NCI-H524 treated with DMSO at 0.1 percent for 48 hours (cell line): Measurements from ENCODE around the gene KIF12.

Experiments used
- DNase-seq: peaks from one replicate; lab custom pipeline; 2025; lab: John Stamatoyannopoulos, UW

The KIF12 gene

DNA sequence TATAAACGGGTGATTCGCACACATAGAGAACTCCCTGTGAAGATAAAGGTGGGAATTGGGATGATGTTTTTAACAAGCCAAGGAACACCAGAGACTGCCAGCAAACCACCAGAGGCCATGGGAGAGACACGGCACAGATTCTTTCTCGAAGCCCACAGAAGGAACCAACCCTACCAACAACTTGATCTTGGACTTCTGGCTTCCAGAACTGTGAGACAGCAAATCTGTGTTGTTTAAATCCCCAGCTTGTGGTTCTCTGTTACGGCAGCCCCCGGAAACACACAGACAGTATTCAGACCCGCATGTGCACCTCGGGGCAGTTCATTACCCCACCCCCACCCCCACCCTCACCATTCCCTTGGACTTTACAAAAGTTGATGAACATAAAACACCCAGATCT, 33.8 kb downstream of the KIF12 start:
- no peak for DNase-seq

DNA sequence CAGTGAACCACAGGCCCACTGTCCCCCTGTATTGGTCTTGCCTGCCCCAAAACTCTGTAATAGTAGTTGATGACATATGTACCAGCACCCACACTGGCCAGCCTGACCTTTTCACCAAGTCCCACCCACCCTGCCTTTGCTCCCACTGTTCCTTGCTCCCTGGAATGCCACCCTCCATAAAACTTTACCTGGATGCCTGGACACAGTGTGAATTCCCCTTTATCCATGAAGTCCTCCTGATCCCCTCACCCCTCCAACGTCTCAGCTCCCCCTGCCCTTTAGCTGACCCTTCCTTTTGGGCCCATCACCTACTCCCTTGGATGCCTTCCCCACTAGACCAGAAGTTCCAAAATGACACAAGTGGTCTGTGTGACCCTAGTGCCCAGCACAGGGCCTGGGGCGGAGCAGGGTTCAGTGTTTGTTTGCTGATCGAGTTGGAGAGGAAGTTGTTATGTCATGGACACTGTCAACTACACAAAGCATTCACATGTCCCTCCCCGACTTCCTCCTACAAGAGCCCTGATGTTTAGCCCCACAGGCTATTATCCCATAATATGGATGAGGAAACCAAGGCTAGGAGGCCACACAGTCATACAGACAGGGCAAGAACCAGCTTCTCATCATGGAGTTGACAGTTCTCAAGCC, 37.1 kb downstream of the KIF12 start:
- no peak for DNase-seq

DNA sequence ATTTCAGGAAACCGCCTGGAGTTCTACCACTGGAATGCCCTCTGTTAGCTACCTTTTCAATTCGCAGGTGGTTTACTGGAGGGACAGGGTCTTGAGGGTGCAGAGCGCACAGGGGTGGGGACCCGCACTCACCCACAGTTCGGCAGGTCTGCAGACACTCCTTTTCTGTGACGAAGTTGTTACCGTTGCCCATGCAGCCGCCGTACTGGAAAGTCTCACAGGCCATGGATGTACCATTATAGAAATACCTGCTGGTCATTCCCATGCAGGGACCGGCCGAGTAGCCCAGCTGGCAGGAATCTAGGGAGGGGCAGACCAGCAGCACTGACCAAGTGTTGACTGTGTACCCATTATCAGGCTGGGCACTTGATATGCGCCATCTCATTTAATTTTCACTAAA, 37.8 kb downstream of the KIF12 start:
- DNase-seq, result no peak

DNA sequence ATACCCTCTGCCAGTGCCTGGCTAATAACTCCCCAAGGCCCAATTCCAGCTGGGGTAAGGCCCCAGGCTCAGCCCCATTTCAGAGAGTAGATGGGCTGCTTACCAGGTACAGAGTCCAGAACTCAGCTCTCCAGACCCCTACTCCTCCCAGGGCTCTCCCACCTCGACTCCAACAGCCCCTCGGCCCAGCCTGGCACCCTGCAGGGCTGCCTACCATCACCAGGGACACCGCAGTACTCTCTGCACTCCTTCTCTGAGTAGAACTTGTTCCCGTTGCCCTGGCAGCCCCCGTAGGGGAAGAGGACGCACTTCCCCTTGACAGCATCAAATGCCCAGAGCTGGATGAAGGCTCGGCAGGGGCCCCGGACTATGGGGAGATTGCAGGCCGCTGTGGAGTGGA, 38.4 kb downstream of the KIF12 start:
- no peak for DNase-seq

- no peak for DNase-seq
These were observed 39.0 kb downstream of the KIF12 start for GRCh38 chr9:114060070-114060469.

- no peak for DNase-seq
These were observed 39.9 kb downstream of the KIF12 start for GRCh38 chr9:114059047-114059803.

DNA sequence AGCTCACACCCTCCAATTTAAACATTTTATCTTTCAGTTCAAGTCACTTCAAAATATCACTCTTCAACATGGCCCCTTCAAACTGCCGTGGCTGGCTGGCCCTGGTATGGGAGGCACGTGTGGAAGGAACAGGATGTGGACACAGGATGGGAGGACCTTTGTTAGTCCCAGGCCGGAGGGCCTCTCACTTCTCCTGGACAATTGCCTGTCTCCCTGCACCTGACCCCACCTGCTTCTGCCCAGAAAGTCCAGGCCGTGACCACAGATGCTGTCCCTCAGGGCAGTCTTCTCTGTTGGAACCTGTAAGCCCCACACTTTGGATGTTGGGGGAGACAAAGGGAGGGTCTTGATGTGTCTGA, 40.4 kb downstream of the KIF12 start:
- no peak for DNase-seq

DNA sequence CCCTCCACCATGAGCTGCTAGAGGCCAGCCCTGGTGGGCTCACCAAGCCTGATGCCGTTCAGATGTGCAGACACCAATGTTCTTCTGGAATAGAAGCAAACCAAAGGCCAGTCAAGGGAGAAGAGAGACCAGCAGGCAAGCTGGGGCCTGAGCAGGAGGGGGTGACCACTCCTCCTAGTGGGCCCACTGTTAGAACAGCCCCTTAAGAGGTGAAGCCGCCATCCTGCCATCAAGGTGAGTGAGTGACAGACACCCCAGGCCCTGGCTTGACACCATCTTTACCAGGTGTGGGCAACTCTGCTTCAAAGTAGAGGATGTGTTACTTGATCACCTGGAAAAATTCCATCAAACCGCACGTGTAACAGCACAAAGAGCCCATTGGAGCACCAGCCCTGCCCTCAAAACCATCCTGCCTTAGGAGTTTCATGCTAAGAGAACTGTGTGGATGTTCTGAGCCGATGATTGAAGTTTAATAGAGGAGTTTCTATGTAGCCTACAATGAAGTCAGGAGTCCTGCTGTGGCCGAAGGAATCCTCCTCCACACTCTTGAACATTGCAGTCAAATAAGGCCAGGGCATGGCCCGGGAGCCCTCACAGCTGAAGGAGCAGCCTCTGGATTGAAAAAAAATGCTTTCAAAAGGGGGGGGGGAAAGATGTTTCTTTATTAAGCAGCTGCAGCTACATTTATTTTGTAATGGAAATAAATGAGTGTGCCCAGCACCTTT, 41.8 kb downstream of the KIF12 start:
- no peak for DNase-seq

DNA sequence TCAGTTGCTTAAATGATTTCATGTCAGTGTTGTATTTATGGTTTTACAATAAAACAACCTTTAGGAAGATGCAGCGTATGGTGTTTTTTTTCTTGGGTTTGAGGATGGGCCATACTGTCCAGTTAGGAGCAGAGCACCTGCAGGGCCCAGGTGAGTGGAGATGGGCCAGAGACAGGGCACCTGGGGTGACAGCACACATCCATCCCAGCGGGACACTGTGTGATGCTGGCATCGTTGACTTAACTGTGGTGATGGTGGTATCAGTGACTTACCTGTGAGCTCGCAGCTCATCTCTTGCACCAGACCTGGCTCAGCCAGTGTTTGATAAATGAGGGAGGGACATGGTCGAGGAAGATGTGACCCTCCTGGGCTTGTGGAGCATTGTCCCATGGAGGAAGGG, 42.6 kb downstream of the KIF12 start:
- DNase-seq, result no peak

GRCh38 chr9:114055894-114056293, 43.2 kb downstream of the KIF12 start:
- no peak for DNase-seq

GRCh38 chr9:114055061-114055460, 44.0 kb downstream of the KIF12 start:
- no peak for DNase-seq

GRCh38 chr9:114054191-114054690, 44.9 kb downstream of the KIF12 start:
- no peak for DNase-seq

- no peak for DNase-seq
These were observed 45.7 kb downstream of the KIF12 start for GRCh38 chr9:114053246-114054005.

- no peak for DNase-seq
These were observed 47.4 kb downstream of the KIF12 start for GRCh38 chr9:114051706-114052105.

GRCh38 chr9:114051281-114051680, 47.8 kb downstream of the KIF12 start:
- DNase-seq, result no peak

DNA sequence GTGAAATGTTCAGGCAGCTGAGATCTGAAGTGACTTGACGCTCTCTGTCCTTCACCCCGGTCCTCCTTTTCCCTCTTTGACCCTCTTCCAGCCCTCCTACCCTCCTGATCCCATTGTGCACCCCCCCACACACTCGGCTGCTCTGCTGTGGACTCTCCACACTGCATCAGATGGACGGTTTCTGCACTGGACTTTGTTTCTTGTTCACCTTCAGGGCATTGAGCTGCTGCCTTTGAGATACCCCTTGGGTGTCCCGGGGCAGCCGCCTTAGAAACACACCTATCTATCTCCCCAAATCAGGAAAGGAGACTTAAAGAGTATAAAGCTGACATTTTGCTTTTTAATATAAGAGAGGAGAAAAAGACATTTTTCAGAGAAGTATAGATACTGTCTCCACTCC, 48.4 kb downstream of the KIF12 start:
- no peak for DNase-seq

GRCh38 chr9:114050226-114050568, 48.9 kb downstream of the KIF12 start:
- DNase-seq, result no peak

- no peak for DNase-seq
These were observed 49.5 kb downstream of the KIF12 start for GRCh38 chr9:114049441-114050225.

DNA sequence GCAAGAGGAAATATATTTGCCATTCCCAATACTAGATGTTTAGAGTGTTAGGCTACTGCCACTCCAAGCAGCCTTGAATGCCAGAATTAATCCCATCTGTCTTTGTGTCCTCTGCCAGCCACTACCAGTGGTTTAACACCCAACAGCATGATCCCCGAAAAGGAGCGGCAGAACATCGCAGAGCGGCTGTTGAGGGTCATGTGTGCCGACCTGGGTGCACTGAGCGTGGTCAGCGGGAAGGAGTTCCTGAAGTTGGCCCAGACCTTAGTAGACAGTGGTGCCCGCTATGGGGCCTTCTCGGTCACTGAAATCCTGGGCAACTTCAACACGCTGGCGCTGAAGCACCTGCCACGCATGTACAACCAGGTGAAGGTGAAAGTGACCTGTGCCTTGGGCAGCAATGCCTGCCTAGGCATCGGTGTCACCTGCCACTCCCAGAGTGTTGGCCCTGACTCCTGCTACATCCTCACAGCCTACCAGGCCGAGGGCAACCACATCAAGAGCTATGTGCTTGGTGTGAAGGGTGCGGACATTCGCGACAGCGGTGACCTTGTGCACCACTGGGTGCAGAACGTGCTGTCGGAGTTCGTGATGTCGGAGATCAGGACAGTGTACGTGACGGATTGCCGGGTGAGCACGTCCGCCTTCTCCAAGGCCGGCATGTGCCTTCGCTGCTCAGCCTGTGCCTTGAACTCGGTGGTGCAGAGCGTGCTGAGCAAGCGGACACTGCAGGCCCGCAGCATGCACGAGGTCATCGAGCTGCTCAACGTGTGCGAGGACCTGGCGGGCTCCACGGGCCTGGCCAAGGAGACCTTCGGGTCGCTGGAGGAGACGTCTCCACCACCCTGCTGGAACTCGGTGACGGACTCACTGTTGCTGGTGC, 50.3 kb downstream of the KIF12 start:
- no peak for DNase-seq

GRCh38 chr9:114047717-114048116, 51.4 kb downstream of the KIF12 start:
- DNase-seq, result no peak

DNA sequence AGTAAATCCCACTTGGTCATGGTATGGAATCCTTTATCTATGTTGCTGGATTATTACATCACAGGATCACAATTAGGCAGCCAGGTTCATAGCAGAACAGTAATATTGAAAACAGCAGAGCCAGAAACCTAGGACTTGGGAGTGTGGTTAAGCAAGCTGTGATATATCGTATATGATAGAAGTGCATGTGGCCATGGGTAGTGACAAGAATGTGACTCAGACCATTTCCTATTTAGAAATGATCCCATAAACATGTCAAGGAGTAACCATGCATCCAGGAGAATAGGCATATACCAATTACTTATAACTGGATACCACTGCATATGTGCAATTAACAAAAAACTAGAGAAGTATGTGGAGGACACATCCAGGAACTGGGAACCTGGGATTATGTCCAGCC, 52.2 kb downstream of the KIF12 start:
- no peak for DNase-seq
